ENCODE results near the gene FBXL5.

Gene FBXL5

GRCh38 chr4:15652841-15653240 lies 2.3 kb downstream of the FBXL5 start:
- no peak overlapping the region for H3K27ac ChIP-seq (ENCODE audit: low read length)
- no peak overlapping the region for H2AFZ ChIP-seq (ENCODE audit: low read depth, low read length)
- no peak overlapping the region for H3K4me2 ChIP-seq (ENCODE audit: low read length)
- peaks cover 28% of the 10 kb centered on the region for H3K4me1 ChIP-seq (ENCODE audit: low read length)
- H3K9ac ChIP-seq (ENCODE audit: low read length): no peak overlapping the region
- H3K36me3 ChIP-seq (replicated peaks; ENCODE audit: low read depth, low read length): no peaks in the 10 kb centered on the region
- no peak for TF ChIP-seq EZH2phosphoT487 (IDR thresholded peaks at IDR 0.05; ENCODE audit: low read depth)
- TF ChIP-seq, protein P1, sequence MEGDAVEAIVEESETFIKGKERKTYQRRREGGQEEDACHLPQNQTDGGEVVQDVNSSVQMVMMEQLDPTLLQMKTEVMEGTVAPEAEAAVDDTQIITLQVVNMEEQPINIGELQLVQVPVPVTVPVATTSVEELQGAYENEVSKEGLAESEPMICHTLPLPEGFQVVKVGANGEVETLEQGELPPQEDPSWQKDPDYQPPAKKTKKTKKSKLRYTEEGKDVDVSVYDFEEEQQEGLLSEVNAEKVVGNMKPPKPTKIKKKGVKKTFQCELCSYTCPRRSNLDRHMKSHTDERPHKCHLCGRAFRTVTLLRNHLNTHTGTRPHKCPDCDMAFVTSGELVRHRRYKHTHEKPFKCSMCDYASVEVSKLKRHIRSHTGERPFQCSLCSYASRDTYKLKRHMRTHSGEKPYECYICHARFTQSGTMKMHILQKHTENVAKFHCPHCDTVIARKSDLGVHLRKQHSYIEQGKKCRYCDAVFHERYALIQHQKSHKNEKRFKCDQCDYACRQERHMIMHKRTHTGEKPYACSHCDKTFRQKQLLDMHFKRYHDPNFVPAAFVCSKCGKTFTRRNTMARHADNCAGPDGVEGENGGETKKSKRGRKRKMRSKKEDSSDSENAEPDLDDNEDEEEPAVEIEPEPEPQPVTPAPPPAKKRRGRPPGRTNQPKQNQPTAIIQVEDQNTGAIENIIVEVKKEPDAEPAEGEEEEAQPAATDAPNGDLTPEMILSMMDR (IDR thresholded peaks at IDR 0.05; ENCODE audit: low read depth, low read length): no peak
- peaks cover 9% of the 10 kb centered on the region for H4K20me1 ChIP-seq (ENCODE audit: insufficient read depth, low read length)
- peaks cover 63% of the 10 kb centered on the region for H3K79me2 ChIP-seq (ENCODE audit: low read length)
- no peaks in the 10 kb centered on the region for H3K9me3 ChIP-seq (ENCODE audit: insufficient read depth, low read length)
- no peaks in the 10 kb centered on the region for H3K27me3 ChIP-seq (ENCODE audit: low read depth, low read length)
- no peak overlapping the region for H3K4me3 ChIP-seq (ENCODE audit: low read length)

- Histone ChIP-seq H3K4me1 (ENCODE audit: low read length) (peaks cover 28% of the 10 kb centered on the region), H3K27ac (ENCODE audit: low read length) (no peak overlapping the region), H3K9me3 (ENCODE audit: insufficient read depth, low read length) (no peaks in the 10 kb centered on the region), H3K9ac (ENCODE audit: low read length) (no peak overlapping the region), H4K20me1 (ENCODE audit: insufficient read depth, low read length) (peaks cover 9% of the 10 kb centered on the region), H3K4me2 (ENCODE audit: low read length) (no peak overlapping the region), H3K79me2 (ENCODE audit: low read length) (peaks cover 69% of the 10 kb centered on the region), H3K36me3 (replicated peaks; ENCODE audit: low read depth, low read length) (no peaks in the 10 kb centered on the region), H3K27me3 (ENCODE audit: low read depth, low read length) (no peaks in the 10 kb centered on the region), H2AFZ (ENCODE audit: low read depth, low read length) (no peak overlapping the region), H3K4me3 (ENCODE audit: low read length) (no peak overlapping the region)
- TF ChIP-seq, protein P1 (IDR thresholded peaks at IDR 0.05; ENCODE audit: low read depth, low read length): no peak
- no peak for TF ChIP-seq EZH2phosphoT487 (IDR thresholded peaks at IDR 0.05; ENCODE audit: low read depth)
Observed at GRCh38 chr4:15652191-15652590, 3.0 kb downstream of the FBXL5 start.

GRCh38 chr4:15651676-15652075 lies 3.5 kb downstream of the FBXL5 start:
- H3K27ac ChIP-seq (ENCODE audit: low read length): no peak overlapping the region
- no peaks in the 10 kb centered on the region for H3K9me3 ChIP-seq (ENCODE audit: insufficient read depth, low read length)
- H3K27me3 ChIP-seq (ENCODE audit: low read depth, low read length): no peaks in the 10 kb centered on the region
- H3K9ac ChIP-seq (ENCODE audit: low read length): no peak overlapping the region
- H2AFZ ChIP-seq (ENCODE audit: low read depth, low read length): no peak overlapping the region
- TF ChIP-seq, protein P1 (IDR thresholded peaks at IDR 0.05; ENCODE audit: low read depth, low read length): no peak
- no peak for TF ChIP-seq EZH2phosphoT487 (IDR thresholded peaks at IDR 0.05; ENCODE audit: low read depth)
- H4K20me1 ChIP-seq (ENCODE audit: insufficient read depth, low read length): peaks cover 9% of the 10 kb centered on the region
- peaks cover 72% of the 10 kb centered on the region for H3K79me2 ChIP-seq (ENCODE audit: low read length)
- peaks cover 28% of the 10 kb centered on the region for H3K4me1 ChIP-seq (ENCODE audit: low read length)
- no peak overlapping the region for H3K4me2 ChIP-seq (ENCODE audit: low read length)
- no peaks in the 10 kb centered on the region for H3K36me3 ChIP-seq (replicated peaks; ENCODE audit: low read depth, low read length)
- no peak overlapping the region for H3K4me3 ChIP-seq (ENCODE audit: low read length)

DNA sequence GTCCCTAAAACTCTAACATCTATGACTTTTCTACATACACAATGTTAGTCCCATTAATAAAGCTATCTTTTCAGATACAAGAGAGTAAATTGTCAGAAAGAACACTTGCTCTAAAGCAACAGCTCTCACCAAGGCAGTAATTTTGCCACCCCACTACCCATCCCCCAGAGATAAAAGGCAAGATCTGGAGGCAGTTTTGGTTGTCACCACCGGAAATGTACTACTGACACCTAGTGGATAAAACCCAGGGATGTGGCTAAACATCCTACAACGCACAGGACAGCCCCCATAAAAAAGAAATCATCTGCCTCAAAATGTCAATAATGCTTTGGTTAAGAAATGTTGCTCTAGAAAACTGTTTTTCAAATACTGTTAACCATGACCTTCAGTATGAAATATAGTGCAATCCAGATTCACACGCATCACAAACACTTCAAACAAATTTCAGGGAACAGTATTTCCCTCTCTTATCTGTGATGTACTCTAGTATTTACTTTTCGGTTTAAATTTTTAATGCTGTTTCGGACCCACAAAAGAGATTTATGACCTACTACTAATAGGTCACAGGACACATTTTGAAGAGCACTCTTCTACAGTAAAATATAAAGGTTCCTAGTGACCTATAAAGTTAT lies 5.1 kb downstream of the FBXL5 start:
- H3K4me3 ChIP-seq (ENCODE audit: low read length): no peak overlapping the region
- no peaks in the 10 kb centered on the region for H3K9me3 ChIP-seq (ENCODE audit: insufficient read depth, low read length)
- peak overlapping the region; percentile 31; the same call in 1 of the 2 replicates for H3K4me2 ChIP-seq (ENCODE audit: low read length)
- H3K27ac ChIP-seq (ENCODE audit: low read length): no peak overlapping the region
- no peak overlapping the region for H3K9ac ChIP-seq (ENCODE audit: low read length)
- peaks cover 81% of the 10 kb centered on the region for H3K79me2 ChIP-seq (ENCODE audit: low read length)
- H3K4me1 ChIP-seq (ENCODE audit: low read length): peaks cover 22% of the 10 kb centered on the region
- peaks cover 9% of the 10 kb centered on the region for H4K20me1 ChIP-seq (ENCODE audit: insufficient read depth, low read length)
- H3K36me3 ChIP-seq (replicated peaks; ENCODE audit: low read depth, low read length): no peaks in the 10 kb centered on the region
- TF ChIP-seq EZH2phosphoT487 (IDR thresholded peaks at IDR 0.05; ENCODE audit: low read depth): no peak
- TF ChIP-seq, protein P1 (IDR thresholded peaks at IDR 0.05; ENCODE audit: low read depth, low read length): peak; percentile 84
- H3K27me3 ChIP-seq (ENCODE audit: low read depth, low read length): no peaks in the 10 kb centered on the region
- H2AFZ ChIP-seq (ENCODE audit: low read depth, low read length): no peak overlapping the region

Data from OCI-LY3 (cell line).